HUES48 (cell line): ENCODE data around the gene IFNGR2.
"Not testable (repeated sequence)": the region's sequence is repeated elsewhere in the genome, so short reads cannot be mapped to it uniquely, and the experiment has no call there.

Experiments
- H3K27ac ChIP-seq: one replicate; pipeline ENCODE4 v1.7.0; 2013; ENCODE audit warnings: low read depth, low read length, inconsistent platforms
- H3K27me3 ChIP-seq: 2 replicates; pipeline ENCODE4 v1.6.1; 2013; ENCODE audit warnings: mild to moderate bottlenecking, low read length; ENCODE audit not compliant: control insufficient read depth, insufficient read depth
- H3K36me3 ChIP-seq: 2 replicates; pipeline ENCODE4 v1.6.1; 2013; ENCODE audit warnings: low read length; ENCODE audit not compliant: control insufficient read depth, insufficient read depth
- H3K4me1 ChIP-seq: 2 replicates; pipeline ENCODE4 v1.6.1; 2013; ENCODE audit warnings: mild to moderate bottlenecking, low read length; ENCODE audit not compliant: control insufficient read depth, insufficient read depth
- H3K4me3 ChIP-seq: 2 replicates; pipeline ENCODE4 v1.5.1; 2013; ENCODE audit warnings: mild to moderate bottlenecking, low read depth, low read length
- H3K9ac ChIP-seq: 2 replicates; pipeline ENCODE4 v1.6.1; 2013; ENCODE audit warnings: mild to moderate bottlenecking, low read depth, low read length, moderate library complexity
- H3K9me3 ChIP-seq: 2 replicates; pipeline ENCODE4 v1.6.1; 2013; ENCODE audit warnings: low read length; ENCODE audit not compliant: control insufficient read depth, insufficient read depth

IFNGR2 gene, protein sequence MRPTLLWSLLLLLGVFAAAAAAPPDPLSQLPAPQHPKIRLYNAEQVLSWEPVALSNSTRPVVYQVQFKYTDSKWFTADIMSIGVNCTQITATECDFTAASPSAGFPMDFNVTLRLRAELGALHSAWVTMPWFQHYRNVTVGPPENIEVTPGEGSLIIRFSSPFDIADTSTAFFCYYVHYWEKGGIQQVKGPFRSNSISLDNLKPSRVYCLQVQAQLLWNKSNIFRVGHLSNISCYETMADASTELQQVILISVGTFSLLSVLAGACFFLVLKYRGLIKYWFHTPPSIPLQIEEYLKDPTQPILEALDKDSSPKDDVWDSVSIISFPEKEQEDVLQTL

GRCh38 chr21:33403128-33403785, at the start of gene IFNGR2:
Gene IFNGR2, plus strand, starts transcription at chr21:33403413. Its CDS starts 131 bp downstream, at chr21:33403544.
- Histone ChIP-seq H3K4me3 (peak within 1 kb of the TSS; percentile 81), H3K9me3 (no peaks in the 10 kb centered on the region), H3K27ac (peak within 1 kb of the TSS; percentile 58), H3K27me3 (no peaks in the 10 kb centered on the region), H3K4me1 (peaks cover 5% of the 10 kb centered on the region; the same call in 1 of the 2 replicates), H3K9ac (peak within 1 kb of the TSS; percentile 62), H3K36me3 (0 out of 2 replicates have a peak, but pooled peaks cover 2% of the 10 kb centered on the region)

DNA sequence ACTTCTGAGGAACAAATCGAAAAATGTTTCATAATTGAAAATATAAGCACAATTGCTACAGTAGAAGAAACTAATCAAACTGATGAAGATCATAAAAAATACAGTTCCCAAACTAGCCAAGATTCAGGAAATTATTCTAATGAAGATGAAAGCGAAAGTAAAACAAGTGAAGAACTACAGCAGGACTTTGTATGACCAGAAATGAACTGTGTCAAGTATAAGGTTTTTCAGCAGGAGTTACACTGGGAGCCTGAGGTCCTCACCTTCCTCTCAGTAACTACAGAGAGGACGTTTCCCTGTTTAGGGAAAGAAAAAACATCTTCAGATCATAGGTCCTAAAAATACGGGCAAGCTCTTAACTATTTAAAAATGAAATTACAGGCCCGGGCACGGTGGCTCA, 47.9 kb upstream of the IFNGR2 start:
- Histone ChIP-seq H3K27ac (no peak overlapping the region), H3K27me3 (no peaks in the 10 kb centered on the region), H3K36me3 (peaks cover 35% of the 10 kb centered on the region), H3K4me1 (no peaks in the 10 kb centered on the region), H3K4me3 (no peak overlapping the region), H3K9me3 (no peaks in the 10 kb centered on the region), H3K9ac (no peak overlapping the region)

GRCh38 chr21:33355996-33356395, 47.2 kb upstream of the IFNGR2 start:
- Histone ChIP-seq H3K27me3 (no peaks in the 10 kb centered on the region), H3K36me3 (peaks cover 31% of the 10 kb centered on the region), H3K4me3 (no peak overlapping the region), H3K9ac (no peak overlapping the region), H3K27ac (no peak overlapping the region), H3K4me1 (0 out of 2 replicates have a peak, but pooled peaks cover 1% of the 10 kb centered on the region), H3K9me3 (no peaks in the 10 kb centered on the region)

DNA sequence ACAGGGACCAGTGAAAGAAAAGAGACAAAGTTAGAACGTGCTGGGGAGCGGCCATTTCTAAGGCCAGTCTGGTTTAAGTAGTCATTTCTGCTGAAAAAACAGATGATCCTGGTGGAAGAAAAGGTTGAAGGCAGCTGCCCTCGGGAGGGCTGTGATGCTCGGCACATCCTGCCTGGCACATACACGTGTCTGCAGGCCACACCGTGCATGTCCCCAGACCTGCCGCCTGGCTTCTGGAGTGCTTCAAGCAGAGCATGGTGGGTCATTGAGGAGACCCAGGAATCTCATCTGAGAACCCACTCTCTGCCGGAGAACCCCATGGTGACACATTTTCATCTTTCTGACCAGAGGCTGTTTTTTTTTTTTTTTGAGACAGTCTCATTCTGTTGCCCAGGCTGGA, 46.0 kb upstream of the IFNGR2 start:
- Histone ChIP-seq H3K36me3 (peaks cover 24% of the 10 kb centered on the region), H3K9me3 (no peaks in the 10 kb centered on the region), H3K4me3 (no peak overlapping the region), H3K4me1 (peaks cover 13% of the 10 kb centered on the region), H3K27ac (no peak overlapping the region), H3K9ac (no peak overlapping the region), H3K27me3 (no peaks in the 10 kb centered on the region)

DNA sequence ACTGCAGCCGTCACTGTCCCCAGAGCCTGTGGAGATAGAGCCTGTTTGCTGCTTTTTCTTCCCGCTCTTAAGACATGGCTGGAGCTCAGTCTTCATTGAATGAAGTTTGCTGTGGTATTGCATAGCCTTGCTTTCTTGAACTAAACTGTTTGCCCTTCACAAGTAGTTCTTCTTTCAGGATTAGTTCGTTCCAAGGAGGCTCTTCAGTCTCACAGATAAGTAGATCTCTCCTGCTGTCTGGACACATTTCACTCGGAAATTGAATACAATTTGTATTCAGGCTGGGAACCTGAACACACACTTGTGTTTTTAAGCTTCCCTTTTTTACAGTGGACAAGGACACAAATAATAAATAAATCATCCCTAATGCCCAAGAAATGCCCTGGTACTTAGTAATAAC, 43.8 kb upstream of the IFNGR2 start:
- H3K27ac ChIP-seq = no peak overlapping the region
- H3K4me3 ChIP-seq = no peak overlapping the region
- H3K36me3 ChIP-seq = peaks cover 19% of the 10 kb centered on the region
- H3K9ac ChIP-seq = no peak overlapping the region
- H3K9me3 ChIP-seq = no peaks in the 10 kb centered on the region
- H3K4me1 ChIP-seq = peaks cover 18% of the 10 kb centered on the region
- no peaks in the 10 kb centered on the region for H3K27me3 ChIP-seq

DNA sequence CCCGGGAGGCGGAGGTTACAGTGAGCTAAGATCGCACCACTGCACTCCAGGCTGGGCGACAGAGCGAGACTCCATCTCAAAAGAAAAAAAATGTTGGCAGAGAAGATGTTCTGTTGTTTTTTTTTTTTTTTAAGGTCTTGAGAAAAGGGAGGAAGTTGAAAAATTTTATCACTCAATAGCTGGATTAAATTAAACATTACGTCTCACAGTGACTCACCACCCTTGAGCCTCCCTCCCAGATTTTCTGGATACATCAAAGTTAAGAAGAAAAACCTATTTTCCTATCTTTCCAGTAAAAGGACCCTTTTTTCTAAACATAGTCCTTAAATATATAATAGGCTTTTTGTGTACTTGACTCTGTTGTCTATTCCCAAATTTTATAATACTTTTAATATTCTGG, 42.9 kb upstream of the IFNGR2 start:
- Histone ChIP-seq H3K36me3 (peaks cover 12% of the 10 kb centered on the region), H3K9me3 (no peaks in the 10 kb centered on the region), H3K27me3 (no peaks in the 10 kb centered on the region), H3K4me3 (no peak overlapping the region), H3K9ac (no peak overlapping the region), H3K27ac (no peak overlapping the region), H3K4me1 (peaks cover 18% of the 10 kb centered on the region)

DNA sequence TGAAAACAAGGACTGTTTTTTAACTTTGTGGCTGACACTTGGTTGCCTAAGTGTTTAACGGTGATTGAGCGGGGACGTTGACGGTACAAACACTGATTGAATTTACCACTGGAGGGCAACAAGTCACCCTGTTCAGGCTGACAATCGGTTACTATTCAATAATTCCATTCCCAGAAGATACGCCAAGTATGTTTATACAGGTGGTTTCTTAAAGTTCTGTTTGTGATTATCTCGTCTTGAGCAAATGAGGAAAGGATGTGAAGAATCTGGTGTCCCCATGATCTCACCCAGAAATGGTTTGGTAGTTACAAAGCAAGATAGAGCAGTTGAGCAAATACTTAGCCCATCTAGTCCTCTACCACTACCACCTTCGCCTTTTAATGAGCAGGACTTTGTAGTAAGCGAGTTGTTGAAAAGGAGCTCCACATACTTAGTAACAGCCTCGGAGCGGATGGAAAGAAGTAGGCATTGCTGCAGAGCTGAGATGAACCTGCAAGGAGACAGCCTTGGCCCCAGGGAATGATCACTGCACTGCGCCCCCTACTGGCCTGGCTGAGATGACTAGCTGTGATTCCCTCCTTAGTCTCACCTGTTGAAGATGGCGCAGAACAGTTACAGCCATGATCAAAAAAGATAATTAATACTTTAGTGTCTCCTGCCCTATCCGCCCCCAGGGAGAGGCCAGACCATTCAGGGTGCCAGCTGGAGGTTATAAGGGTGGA, 42.2 kb upstream of the IFNGR2 start:
- Histone ChIP-seq H3K4me3 (no peak overlapping the region), H3K36me3 (peaks cover 6% of the 10 kb centered on the region; the same call in 1 of the 2 replicates), H3K27me3 (no peaks in the 10 kb centered on the region), H3K9ac (no peak overlapping the region), H3K9me3 (no peaks in the 10 kb centered on the region), H3K4me1 (peaks cover 18% of the 10 kb centered on the region), H3K27ac (no peak overlapping the region)

DNA sequence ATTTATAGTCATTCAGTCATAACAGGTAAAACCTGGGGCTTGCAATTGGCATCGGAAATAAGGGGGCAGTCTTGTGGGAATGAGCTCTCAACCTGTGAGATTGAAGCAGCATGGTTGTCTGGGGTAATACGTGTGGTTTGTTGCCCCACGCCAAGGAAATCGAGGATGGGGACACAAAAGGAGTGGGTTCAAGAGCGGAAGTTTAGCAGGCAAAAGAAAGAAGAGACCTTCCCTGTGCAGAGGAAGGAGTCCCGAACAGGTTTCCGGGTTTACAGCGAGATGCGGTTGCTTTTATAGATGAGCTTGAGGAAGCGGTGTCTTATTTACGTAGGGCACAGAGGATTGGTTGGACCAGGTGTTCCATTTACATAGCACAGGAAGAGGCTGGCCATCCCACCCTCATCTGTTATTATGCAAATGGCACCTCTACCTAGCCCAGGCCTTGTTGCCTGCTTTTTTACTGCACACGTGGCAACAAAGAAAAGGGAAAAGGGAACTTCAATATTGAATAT, 41.1 kb upstream of the IFNGR2 start:
- no peaks in the 10 kb centered on the region for H3K27me3 ChIP-seq
- H3K4me1 ChIP-seq = peaks cover 18% of the 10 kb centered on the region
- no peaks in the 10 kb centered on the region for H3K36me3 ChIP-seq
- H3K9ac ChIP-seq = peak overlapping the region; percentile 2; the same call in 1 of the 2 replicates
- H3K27ac ChIP-seq = peak overlapping the region; percentile 15
- H3K9me3 ChIP-seq = peaks cover 10% of the 10 kb centered on the region
- H3K4me3 ChIP-seq = peak overlapping the region; percentile 43

- H3K27ac ChIP-seq, H3K9ac ChIP-seq, H3K4me3 ChIP-seq, H3K36me3 ChIP-seq, H3K27me3 ChIP-seq: not testable (repeated sequence)
- peaks cover 26% of the 10 kb centered on the region for H3K9me3 ChIP-seq
- peaks cover 18% of the 10 kb centered on the region for H3K4me1 ChIP-seq
These were observed 39.2 kb upstream of the IFNGR2 start for GRCh38 chr21:33363911-33364609.

- Histone ChIP-seq H3K9ac (no peak overlapping the region), H3K27me3 (no peaks in the 10 kb centered on the region)
These were observed 38.4 kb upstream of the IFNGR2 start for GRCh38 chr21:33364830-33365229.

More at GRCh38 chr21:33364830-33365229, 38.4 kb upstream of the IFNGR2 start:
- no peak overlapping the region for H3K4me3 ChIP-seq
- H3K36me3 ChIP-seq = no peaks in the 10 kb centered on the region
- H3K9me3 ChIP-seq = peaks cover 32% of the 10 kb centered on the region
- no peak overlapping the region for H3K27ac ChIP-seq
- peaks cover 18% of the 10 kb centered on the region for H3K4me1 ChIP-seq
